ENCODE measurements around the gene LY6G5C. TPM values are rescaled to one million over a fixed set of nuclear protein-coding genes. Genes with fewer than 3 reads are reported as not detected.
A peak's percentile ranks its signal among the peaks of the same experiment; 100 is the strongest.

Gene LY6G5C
- total RNA-seq, 1 donor from 2014 or later, result 3.4 TPM

GRCh38 chr6:31727717-31728671 lies 47.1 kb upstream of the LY6G5C start:
- Histone ChIP-seq H3K27ac (peak overlapping the region; percentile 78), H3K4me3 (peak overlapping the region; percentile 88), H3K9me3 (no peaks in the 10 kb centered on the region), H3K27me3 (no peaks in the 10 kb centered on the region), H3K4me1 (peaks cover 48% of the 10 kb centered on the region), H3K36me3 (peaks cover 26% of the 10 kb centered on the region)
- TF ChIP-seq CTCF (IDR thresholded peaks at IDR 0.05), result no peak
- ATAC-seq (no peak), DNase-seq (no peak)
- intact Hi-C loops (cut with DNase I), result no loop called here

GRCh38 chr6:31727034-31727716 lies 46.3 kb upstream of the LY6G5C start:
- peaks cover 18% of the 10 kb centered on the region for H3K36me3 ChIP-seq
- TF ChIP-seq CTCF (IDR thresholded peaks at IDR 0.05), result no peak
- no peak overlapping the region for H3K4me3 ChIP-seq
- H3K4me1 ChIP-seq, result peaks cover 43% of the 10 kb centered on the region
- DNase-seq (no peak), ATAC-seq (peak; percentile 40)
- intact Hi-C loops (cut with DNase I), result no loop called here
- H3K27me3 ChIP-seq, result no peaks in the 10 kb centered on the region
- H3K27ac ChIP-seq, result peak overlapping the region; percentile 78
- no peaks in the 10 kb centered on the region for H3K9me3 ChIP-seq

- Histone ChIP-seq H3K27me3 (no peaks in the 10 kb centered on the region), H3K27ac (peak overlapping the region; percentile 40), H3K4me3 (no peak overlapping the region), H3K36me3 (peaks cover 4% of the 10 kb centered on the region), H3K4me1 (peaks cover 38% of the 10 kb centered on the region), H3K9me3 (no peaks in the 10 kb centered on the region)
- intact Hi-C loops (cut with DNase I), result no loop called here
- DNase-seq (no peak), ATAC-seq (peak; percentile 43)
- TF ChIP-seq CTCF (IDR thresholded peaks at IDR 0.05), result no peak
These were observed 44.9 kb upstream of the LY6G5C start for GRCh38 chr6:31725502-31726350.

GRCh38 chr6:31723980-31724691 lies 43.3 kb upstream of the LY6G5C start:
- intact Hi-C loops (cut with DNase I), result no loop called here
- Histone ChIP-seq H3K4me3 (no peak overlapping the region), H3K36me3 (no peaks in the 10 kb centered on the region), H3K27me3 (no peaks in the 10 kb centered on the region), H3K9me3 (no peaks in the 10 kb centered on the region), H3K27ac (no peak overlapping the region), H3K4me1 (peaks cover 33% of the 10 kb centered on the region)
- TF ChIP-seq CTCF (IDR thresholded peaks at IDR 0.05), result no peak
- ATAC-seq, result no peak
- no peak for DNase-seq
